Thyroid gland (tissue), 4 donors: ENCODE measurements around the gene SP100. TPM values are rescaled to one million over a fixed set of nuclear protein-coding genes. Genes with fewer than 3 reads are reported as not detected.

Source experiments
- DNase-seq, 2 donors: peaks; one replicate each; pipeline ENCODE4 v3.0.0-alpha.2; 2019
- H3K27ac ChIP-seq, 3 donors: fragments of 200-600 bp; sonication (generic); 1 replicate in 2 of 3; 2 replicates in 1 of 3; pipeline ENCODE4 v1.5.1; 2016 to 2019; ENCODE audit warnings: mild to moderate bottlenecking in 1 of 3, moderate library complexity in 1 of 3
- H3K27me3 ChIP-seq: fragments of 200-600 bp; sonication (generic); one replicate; pipeline ENCODE4 v1.5.1; 2019
- H3K36me3 ChIP-seq, 2 donors: fragments of 200-600 bp; sonication (generic); one replicate each; pipeline ENCODE4 v1.5.1; 2016 to 2019
- H3K4me1 ChIP-seq, 2 donors: fragments of 200-600 bp; sonication (generic); one replicate each; pipeline ENCODE4 v1.5.1; 2017 to 2019
- H3K4me3 ChIP-seq, 3 donors: fragments of 200-600 bp; sonication (generic); replicated peaks in 1 of 3; 1 replicate in 2 of 3; 2 replicates in 1 of 3; pipeline ENCODE4 v1.5.1; 2016; ENCODE audit warnings: mild to moderate bottlenecking in 1 of 3
- H3K9me3 ChIP-seq: fragments of 200-600 bp; sonication (generic); one replicate; pipeline ENCODE4 v1.5.1; 2017
- POLR2A ChIP-seq, 2 donors: fragments of 450-650 bp; IDR thresholded peaks; one replicate each; pipeline ENCODE4 v1.6.1; 2017; ENCODE audit warnings: antibody characterized with exemption in 2 of 2, mild to moderate bottlenecking in 2 of 2, moderate library complexity in 1 of 2
- WGBS, 2 donors: methylation state at CpG; one replicate each; pipeline ENCODE4 v1.1.5; 2017; 5-methylcytosine and 5-hydroxymethylcytosine counted together
- intact Hi-C: fragments of 100-400 bp; cut with DNase I; formaldehyde crosslinking; loops from one replicate; pipeline ENCODE4 v1.15.1; 2023
- total RNA-seq, 4 donors: library from RNA; depleted of rRNA; stranded (reverse); fragments of >200 nt; gene quantifications; one replicate each; pipeline ENCODE4 v1.2.3, GENCODE V29; 2016
- TF ChIP-seq, protein P1 (sequence below), 6 experiments: fragments of 200-600 bp in 3 of 6; fragments of 450-650 bp in 3 of 6; sonication (generic) in 3 of 6; IDR thresholded peaks; one replicate each; pipeline ENCODE4 v1.5.1; 2016 to 2019; ENCODE audit warnings: antibody characterized with exemption in 6 of 6, mild to moderate bottlenecking in 2 of 6, inconsistent platforms in 1 of 6, moderate library complexity in 1 of 6

The SP100 gene
- total RNA-seq, 4 donors from 2014 or later = 84.0 to 151 (median 98.0) TPM

DNA sequence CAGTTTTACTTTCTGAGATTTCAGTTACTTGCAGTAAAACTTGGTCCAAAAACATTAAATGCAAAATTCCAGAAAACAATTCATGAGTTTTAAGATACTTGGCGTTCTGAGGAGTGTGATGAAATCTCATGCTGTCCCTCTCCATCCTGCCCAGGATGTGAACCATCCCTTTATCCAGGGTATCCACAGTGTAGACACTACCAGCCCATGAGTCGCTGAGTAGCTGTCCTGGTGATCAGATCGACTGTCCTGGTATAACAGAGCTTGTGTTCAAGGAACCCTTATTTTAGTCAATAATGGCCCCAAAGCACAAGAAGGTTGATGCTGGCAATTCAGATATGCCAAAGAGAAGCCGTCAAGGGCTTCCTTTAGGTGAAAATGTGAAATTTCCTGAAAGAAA is 3.2 kb downstream of the SP100 start:
- Histone ChIP-seq H3K27ac (no peak overlapping the region), H3K27me3 (no peaks in the 10 kb centered on the region), H3K36me3 (no peaks in the 10 kb centered on the region), H3K4me3 (peak overlapping the region in 1 of 3 donors; percentile 7), H3K9me3 (no peaks in the 10 kb centered on the region), H3K4me1 (peaks cover 16 to 64% of the 10 kb centered on the region in 2 donors)
- no peak for DNase-seq
- TF ChIP-seq, protein P1, sequence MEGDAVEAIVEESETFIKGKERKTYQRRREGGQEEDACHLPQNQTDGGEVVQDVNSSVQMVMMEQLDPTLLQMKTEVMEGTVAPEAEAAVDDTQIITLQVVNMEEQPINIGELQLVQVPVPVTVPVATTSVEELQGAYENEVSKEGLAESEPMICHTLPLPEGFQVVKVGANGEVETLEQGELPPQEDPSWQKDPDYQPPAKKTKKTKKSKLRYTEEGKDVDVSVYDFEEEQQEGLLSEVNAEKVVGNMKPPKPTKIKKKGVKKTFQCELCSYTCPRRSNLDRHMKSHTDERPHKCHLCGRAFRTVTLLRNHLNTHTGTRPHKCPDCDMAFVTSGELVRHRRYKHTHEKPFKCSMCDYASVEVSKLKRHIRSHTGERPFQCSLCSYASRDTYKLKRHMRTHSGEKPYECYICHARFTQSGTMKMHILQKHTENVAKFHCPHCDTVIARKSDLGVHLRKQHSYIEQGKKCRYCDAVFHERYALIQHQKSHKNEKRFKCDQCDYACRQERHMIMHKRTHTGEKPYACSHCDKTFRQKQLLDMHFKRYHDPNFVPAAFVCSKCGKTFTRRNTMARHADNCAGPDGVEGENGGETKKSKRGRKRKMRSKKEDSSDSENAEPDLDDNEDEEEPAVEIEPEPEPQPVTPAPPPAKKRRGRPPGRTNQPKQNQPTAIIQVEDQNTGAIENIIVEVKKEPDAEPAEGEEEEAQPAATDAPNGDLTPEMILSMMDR (IDR thresholded peaks at IDR 0.05) = no peak
- no peak for TF ChIP-seq POLR2A (IDR thresholded peaks at IDR 0.05)
- 86 to 88% methylated on average over 4 of the region's 4 CpGs for WGBS, 2 donors
- intact Hi-C loops = no loop called here

DNA sequence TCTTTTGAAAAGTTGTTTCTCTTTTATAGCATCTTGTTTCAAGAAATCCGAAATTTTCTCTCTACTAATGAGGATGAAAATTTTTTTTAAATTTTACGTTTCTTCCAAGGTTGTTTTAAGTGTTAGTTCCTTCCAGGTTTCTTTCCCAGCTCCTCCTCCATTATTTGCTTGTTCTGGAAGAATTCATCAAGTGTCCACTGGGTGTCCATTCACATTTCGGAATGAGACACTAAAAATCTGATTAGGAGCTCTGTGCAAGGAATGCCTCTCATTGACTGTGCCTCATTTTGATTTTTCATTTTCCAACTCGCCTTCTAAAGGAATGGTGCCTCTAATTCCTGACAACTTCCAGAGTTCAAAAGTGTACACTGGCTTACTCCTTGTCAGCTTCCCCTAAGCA is 6.1 kb downstream of the SP100 start:
- Histone ChIP-seq H3K36me3 (no peaks in the 10 kb centered on the region), H3K27me3 (no peaks in the 10 kb centered on the region), H3K4me1 (peaks cover 12 to 75% of the 10 kb centered on the region in 2 donors), H3K9me3 (no peaks in the 10 kb centered on the region), H3K4me3 (no peak overlapping the region), H3K27ac (no peak overlapping the region)
- no peak for DNase-seq
- intact Hi-C loops = loop anchor here (10.0 kb wide), 1 partner anchor 97 kb away; the partner anchor contains the start of gene SP140L
- TF ChIP-seq, protein P1 (IDR thresholded peaks at IDR 0.05) = peak in 1 of 6 experiments; percentile 11
- TF ChIP-seq POLR2A (IDR thresholded peaks at IDR 0.05) = no peak
- 84 to 87% methylated on average over 4 of the region's 4 CpGs for WGBS, 2 donors

DNA sequence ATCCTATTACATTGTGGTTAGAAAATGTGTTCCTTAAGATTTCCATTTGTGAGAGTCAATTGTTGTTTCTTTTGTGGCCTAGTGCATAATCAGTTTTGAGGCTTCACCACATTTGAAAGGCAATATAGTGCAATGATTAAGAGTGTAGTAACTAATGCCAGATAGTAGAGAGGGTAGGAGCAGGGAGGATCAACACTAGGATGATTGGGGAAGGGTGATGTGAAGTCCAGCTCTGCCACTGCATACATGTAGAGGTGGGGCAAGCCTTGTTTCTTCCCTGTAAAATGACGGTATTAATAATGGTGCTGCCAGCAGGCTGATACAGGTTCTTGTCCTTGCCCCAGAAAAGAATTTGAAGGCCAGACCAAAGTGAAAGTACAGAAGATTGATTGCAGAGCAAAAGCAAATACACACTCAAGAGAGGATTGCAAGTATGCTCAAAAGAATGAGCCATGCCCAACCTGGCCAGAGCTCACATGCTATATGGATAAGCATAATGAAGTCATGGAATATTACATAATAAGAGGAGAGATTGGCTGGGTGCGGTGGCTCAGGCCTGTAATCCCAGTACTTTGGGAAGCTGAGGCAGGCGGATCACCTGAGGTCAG is 8.0 kb downstream of the SP100 start:
- no peak overlapping the region for H3K4me3 ChIP-seq
- H3K36me3 ChIP-seq = no peaks in the 10 kb centered on the region
- TF ChIP-seq POLR2A (IDR thresholded peaks at IDR 0.05) = no peak
- TF ChIP-seq, protein P1 (IDR thresholded peaks at IDR 0.05) = no peak
- intact Hi-C loops = loop anchor here (10.0 kb wide), 1 partner anchor 99 kb away; the partner anchor contains the start of gene SP140L
- 92 to 93% methylated on average over 3 of the region's 3 CpGs for WGBS, 2 donors
- H3K9me3 ChIP-seq = no peaks in the 10 kb centered on the region
- peaks cover 5 to 58% of the 10 kb centered on the region in 2 donors for H3K4me1 ChIP-seq
- peak overlapping the region; percentile 18 to 39 (median 33) for H3K27ac ChIP-seq
- no peaks in the 10 kb centered on the region for H3K27me3 ChIP-seq
- DNase-seq = no peak

DNA sequence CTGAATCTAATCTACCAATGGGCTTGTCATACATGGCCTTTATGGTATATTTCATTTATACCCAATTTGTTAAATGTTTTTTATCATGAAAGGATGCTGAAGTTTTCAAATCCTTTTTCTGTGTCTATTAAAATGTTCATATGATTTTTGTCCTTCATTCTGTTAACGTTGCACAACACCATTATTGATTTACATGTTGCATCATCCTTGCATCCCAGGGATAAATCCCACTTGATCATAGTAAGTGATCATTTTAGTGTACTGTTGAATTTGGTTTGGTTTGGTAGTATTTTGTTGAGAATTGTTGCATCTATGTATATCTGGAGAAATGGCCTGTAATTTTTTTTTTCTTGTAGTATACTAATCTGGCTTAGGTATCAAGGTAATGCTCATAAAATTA is 9.4 kb downstream of the SP100 start:
- Histone ChIP-seq H3K27me3 (no peaks in the 10 kb centered on the region), H3K4me1 (peaks cover 5 to 51% of the 10 kb centered on the region in 2 donors), H3K9me3 (no peaks in the 10 kb centered on the region), H3K36me3 (no peaks in the 10 kb centered on the region), H3K27ac (no peak overlapping the region), H3K4me3 (no peak overlapping the region)
- TF ChIP-seq, protein P1 (IDR thresholded peaks at IDR 0.05) = no peak
- no peak for TF ChIP-seq POLR2A (IDR thresholded peaks at IDR 0.05)
- DNase-seq = no peak
- intact Hi-C loops = loop anchor here (10.0 kb wide), 1 partner anchor 101 kb away; the partner anchor contains the start of gene SP140L
- 81 to 96% methylated on average over 1 of the region's 1 CpG for WGBS, 2 donors

DNA sequence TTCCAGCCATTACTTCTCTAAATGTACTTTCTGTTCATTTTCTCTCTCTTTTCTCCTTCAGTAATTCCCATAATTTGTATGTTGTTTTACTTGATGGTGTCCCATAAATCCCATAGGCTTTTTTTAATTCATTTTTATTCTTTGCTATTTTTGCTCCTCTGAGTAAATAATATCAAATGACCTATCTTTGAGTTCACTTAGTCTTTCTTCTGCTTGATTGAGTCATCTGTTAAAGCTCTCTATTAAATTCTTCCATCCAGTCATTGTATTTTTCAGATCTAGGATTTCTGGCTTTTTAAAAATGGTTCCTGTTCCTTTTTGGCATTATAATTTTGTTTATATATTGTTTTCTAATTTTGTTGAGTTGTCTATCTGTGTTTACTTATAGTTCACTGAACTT is 13.5 kb downstream of the SP100 start:
- H3K4me1 ChIP-seq = peaks cover 0 to 23% of the 10 kb centered on the region in 2 donors
- intact Hi-C loops = loop anchor here (10.0 kb wide), 1 partner anchor 105 kb away; the partner anchor contains the start of gene SP140L

More for the DNA sequence above, 13.5 kb downstream of the SP100 start:
- Histone ChIP-seq H3K36me3 (no peaks in the 10 kb centered on the region), H3K27me3 (no peaks in the 10 kb centered on the region), H3K4me3 (no peak overlapping the region), H3K27ac (no peak overlapping the region), H3K9me3 (no peaks in the 10 kb centered on the region)
- no peak for DNase-seq
- TF ChIP-seq POLR2A (IDR thresholded peaks at IDR 0.05) = no peak
- TF ChIP-seq, protein P1 (IDR thresholded peaks at IDR 0.05) = no peak
